ENCODE data around the gene NEURL3. TPM values are rescaled to one million over a fixed set of nuclear protein-coding genes. Genes with fewer than 3 reads are reported as not detected.

Gene NEURL3
- polyA plus RNA-seq, 3 donors from 2014 or later: not detected

DNA sequence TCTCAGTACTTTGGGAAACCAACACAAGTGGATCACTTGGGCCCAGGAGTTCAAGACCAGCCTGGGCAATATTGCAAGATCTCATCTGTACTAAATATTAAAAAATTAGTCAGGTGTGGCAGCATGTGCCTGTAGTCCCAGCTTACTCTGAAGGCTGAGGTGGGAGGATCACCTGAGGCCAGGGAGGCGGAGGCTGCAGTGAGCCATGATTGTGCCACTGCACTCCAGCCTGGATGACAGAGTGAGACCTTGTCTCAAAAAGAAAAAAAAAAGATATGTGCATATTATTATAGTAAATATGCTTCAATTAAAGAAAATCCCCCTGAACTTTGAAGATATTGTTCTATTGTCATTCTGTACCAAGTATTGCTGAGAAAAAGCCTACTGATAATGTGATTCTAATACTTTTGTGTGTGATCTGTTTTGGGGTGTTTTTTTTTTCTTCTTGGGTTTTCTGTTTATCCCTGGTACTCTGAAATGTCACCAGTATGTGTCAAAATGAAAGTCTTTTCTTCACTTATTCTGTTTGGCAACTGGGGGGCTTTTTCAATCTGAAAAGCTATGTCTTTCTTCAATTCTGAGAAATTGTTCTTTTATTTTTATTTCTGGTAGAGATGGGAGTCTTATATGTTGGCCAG lies 13.2 kb downstream of the NEURL3 start:
- H3K4me1 Mint-ChIP-seq: peaks cover under 1 to 5% of the 10 kb centered on the region in 2 donors
- peaks cover 2 to 7% (median 4%) of the 10 kb centered on the region in 3 donors for H3K27me3 Mint-ChIP-seq (ENCODE audit: low read depth in 3 of 3)
- H3K9me3 Mint-ChIP-seq: peaks cover 0 to 13% (median 11%) of the 10 kb centered on the region in 6 donors
- no peak overlapping the region for H3K27ac Mint-ChIP-seq
- H3K36me3 Mint-ChIP-seq: peaks cover 0 to 3% (median 0%) of the 10 kb centered on the region in 3 donors
- DNase-seq: no peak
- no peak overlapping the region for H3K4me3 Mint-ChIP-seq

DNA sequence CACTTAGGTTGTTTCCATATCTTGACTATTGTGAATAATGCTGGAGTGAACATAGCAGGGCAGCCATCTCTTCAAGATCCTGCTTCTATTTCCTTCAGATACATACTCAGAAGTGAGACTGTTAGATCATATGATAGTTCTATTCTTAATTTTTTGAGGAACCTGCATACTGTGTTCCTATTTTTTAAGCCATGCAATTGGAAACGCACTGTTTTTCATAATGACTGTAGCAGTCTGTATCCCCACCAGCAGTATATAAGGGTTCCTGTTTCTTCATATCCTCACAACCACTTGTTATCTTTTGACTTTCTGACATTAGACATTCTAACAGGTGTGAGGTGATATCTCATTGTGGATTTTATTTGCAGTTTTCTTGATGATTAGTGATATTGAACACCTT lies 15.5 kb downstream of the NEURL3 start:
- Mint-ChIP-seq H3K9me3 (peaks cover 0 to 6% (median 5%) of the 10 kb centered on the region in 6 donors), H3K36me3 (peaks cover 0 to 3% (median 0%) of the 10 kb centered on the region in 3 donors), H3K27ac (no peak overlapping the region), H3K27me3 (ENCODE audit: low read depth in 3 of 3) (peaks cover 2 to 4% (median 4%) of the 10 kb centered on the region in 3 donors), H3K4me3 (no peak overlapping the region), H3K4me1 (peaks cover 21 to 28% of the 10 kb centered on the region in 2 donors)
- DNase-seq: no peak

DNA sequence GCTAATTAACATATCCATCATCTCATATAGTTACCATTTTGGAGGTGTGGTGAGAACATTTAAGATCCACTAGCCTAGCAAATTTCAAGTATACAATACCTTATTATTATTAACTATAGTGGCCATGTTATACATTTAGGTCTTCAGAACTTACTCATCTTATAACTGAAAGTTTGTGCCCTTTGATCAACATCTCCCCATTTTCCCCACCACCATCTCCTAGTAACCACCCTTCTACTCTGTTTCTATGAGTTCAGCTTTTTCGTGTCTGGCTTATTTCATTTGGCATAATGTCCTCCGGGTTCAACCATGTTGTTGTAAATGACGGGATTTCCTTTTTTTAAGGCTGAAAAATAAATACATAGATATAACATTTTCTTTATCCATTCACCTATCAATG lies 15.9 kb downstream of the NEURL3 start:
- Mint-ChIP-seq H3K36me3 (peaks cover 0 to 1% (median 0%) of the 10 kb centered on the region in 3 donors), H3K27me3 (ENCODE audit: low read depth in 3 of 3) (peaks cover 2 to 3% (median 2%) of the 10 kb centered on the region in 3 donors), H3K4me3 (no peak overlapping the region), H3K4me1 (peaks cover 23 to 31% of the 10 kb centered on the region in 2 donors), H3K27ac (no peak overlapping the region), H3K9me3 (peaks cover 0 to 3% (median 3%) of the 10 kb centered on the region in 6 donors)
- no peak for DNase-seq

DNA sequence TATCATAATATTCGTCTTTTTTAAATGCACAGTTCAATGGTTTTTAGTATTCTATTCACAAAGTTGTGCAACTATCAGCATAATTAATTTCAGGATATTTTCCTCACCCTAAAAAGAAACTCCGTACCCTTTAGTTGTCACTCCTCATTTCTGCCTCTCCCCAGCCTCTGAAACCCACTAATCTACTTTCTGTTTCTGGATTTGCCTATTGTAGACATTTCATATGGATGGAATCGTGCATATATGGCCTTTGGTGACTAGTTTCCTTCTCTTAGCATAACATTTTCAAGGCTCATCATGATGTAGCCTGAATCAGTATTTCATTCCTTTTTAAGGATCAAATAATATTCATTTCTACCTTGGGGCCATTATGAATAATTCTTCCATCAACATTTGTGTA lies 18.5 kb downstream of the NEURL3 start:
- Mint-ChIP-seq H3K36me3 (no peaks in the 10 kb centered on the region), H3K4me1 (peaks cover 23 to 31% of the 10 kb centered on the region in 2 donors), H3K9me3 (no peaks in the 10 kb centered on the region), H3K27ac (peak overlapping the region; percentile 82 to 97 (median 92)), H3K27me3 (ENCODE audit: low read depth in 3 of 3) (peaks cover 0 to 2% (median 0%) of the 10 kb centered on the region in 3 donors), H3K4me3 (peak overlapping the region; percentile 87 to 92 (median 89))
- DNase-seq: no peak

DNA sequence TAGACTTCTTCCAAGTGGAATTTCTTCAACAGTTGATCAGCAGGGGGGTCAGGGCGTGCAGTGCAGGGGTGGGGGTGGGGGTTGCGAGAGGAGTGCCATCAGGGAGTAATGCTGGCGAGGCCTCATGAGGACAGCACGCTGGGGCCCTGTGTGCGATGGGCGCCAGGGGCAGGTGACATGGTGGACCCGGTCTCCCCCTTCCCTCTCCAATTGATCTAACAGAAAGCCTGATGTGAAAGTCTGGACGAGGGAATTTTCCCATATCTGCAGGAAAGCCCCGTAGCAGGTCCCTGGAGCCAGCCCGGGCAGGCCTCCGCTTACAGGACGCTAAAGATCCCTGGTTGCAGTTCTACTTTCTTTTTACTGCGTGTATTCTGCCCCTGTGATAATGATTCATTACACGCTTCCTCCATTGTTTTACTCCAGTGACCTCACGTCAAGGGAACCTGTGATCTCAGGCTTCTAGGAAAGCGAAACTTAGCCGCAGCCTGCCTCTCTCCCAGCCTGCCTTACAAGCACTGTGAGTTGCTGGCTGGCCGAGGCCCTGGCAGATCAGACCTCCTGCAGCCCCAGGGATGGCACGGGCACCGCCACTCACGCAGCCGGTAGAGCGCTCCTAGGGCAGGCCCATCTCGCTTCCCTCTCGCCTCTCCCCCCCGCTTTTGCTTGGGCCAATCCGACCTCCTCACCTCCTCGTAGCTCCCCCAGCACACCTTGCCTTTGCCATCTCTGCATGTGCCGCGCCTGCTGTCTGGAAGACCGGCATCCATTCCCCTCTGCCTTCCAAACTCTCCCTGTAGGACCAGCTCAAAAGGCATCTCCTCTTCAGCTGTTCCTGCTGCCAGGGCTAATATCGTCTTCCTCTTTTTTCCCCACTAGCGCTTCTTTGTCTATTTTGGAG lies 19.2 kb downstream of the NEURL3 start:
- DNase-seq: peak; percentile 73 to 80 (median 76)
- Mint-ChIP-seq H3K4me3 (peak overlapping the region; percentile 87 to 92 (median 89)), H3K27me3 (ENCODE audit: low read depth in 3 of 3) (peaks cover 0 to 4% (median 0%) of the 10 kb centered on the region in 3 donors), H3K4me1 (peaks cover 23 to 31% of the 10 kb centered on the region in 2 donors), H3K27ac (peak overlapping the region; percentile 82 to 97 (median 92)), H3K9me3 (no peaks in the 10 kb centered on the region), H3K36me3 (no peaks in the 10 kb centered on the region)

DNA sequence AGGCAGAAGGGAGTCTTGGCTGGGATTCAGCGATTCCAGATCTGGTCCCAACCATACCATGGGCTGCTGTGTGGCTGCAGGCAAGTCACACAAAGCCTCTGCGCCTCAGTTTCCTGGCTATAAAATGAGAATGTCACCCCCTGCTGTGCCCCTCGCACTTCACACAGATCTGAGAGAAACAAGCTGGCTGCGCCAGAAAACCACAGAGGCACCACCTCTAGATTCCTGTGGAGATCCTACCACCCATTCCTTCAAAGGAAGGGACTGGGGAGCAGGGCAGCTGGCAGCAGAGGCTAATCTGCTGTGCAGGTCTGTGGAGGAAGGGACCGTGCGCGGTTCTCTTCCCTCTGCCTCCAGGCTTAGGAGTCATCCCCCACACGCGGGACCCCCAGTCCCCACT lies 19.8 kb downstream of the NEURL3 start:
- Mint-ChIP-seq H3K4me3 (peak overlapping the region; percentile 87 to 92 (median 89)), H3K36me3 (no peaks in the 10 kb centered on the region), H3K9me3 (no peaks in the 10 kb centered on the region), H3K4me1 (peaks cover 23 to 31% of the 10 kb centered on the region in 2 donors), H3K27ac (peak overlapping the region; percentile 82 to 97 (median 92)), H3K27me3 (ENCODE audit: low read depth in 3 of 3) (peaks cover 0 to 4% (median 0%) of the 10 kb centered on the region in 3 donors)
- no peak for DNase-seq

DNA sequence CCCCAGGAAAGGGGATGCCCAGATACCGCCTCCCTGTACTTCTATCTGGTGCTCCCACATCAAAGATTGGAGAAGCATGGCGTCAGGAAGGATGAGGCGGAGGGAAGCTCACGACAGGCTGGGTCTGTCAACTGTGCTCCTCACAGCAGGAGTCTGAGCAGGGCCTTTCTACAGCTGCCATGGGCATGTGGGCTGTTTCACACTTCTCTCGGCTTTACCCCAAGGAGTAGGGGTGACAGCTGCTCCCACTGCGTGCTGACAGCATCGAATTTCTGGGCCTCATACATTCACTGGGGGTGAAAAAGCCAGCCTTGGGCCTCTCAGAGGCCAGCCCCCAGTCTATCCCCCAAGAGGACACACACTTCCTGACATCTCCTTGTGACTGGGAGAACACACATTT lies 21.1 kb downstream of the NEURL3 start:
- Mint-ChIP-seq H3K4me3 (no peak overlapping the region), H3K4me1 (peaks cover 23 to 31% of the 10 kb centered on the region in 2 donors), H3K36me3 (peaks cover 0 to 1% (median 0%) of the 10 kb centered on the region in 3 donors), H3K27ac (peak overlapping the region in 3 of 6 donors; percentile 77 to 89 (median 87)), H3K27me3 (ENCODE audit: low read depth in 3 of 3) (peaks cover 0 to 4% (median 0%) of the 10 kb centered on the region in 3 donors), H3K9me3 (no peaks in the 10 kb centered on the region)
- no peak for DNase-seq

DNA sequence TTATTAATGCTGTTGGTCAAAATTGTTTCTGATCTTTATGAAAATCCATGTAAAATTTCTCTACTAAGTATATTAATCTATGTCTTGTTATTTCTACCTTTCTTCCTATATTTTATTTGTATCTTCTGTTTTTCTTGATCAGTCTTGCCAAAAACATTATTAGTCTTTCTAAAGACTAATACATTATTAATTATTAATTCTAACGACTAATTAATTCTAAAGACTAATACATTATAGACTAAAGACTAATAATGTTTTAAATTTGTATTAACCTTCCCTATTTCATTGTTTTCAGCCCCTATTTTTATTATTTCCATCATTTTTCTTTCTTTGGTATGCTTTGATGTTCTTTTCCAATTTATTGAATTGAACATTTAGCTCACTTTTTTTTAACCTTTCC lies 27.7 kb downstream of the NEURL3 start:
- H3K27ac Mint-ChIP-seq: no peak overlapping the region
- no peaks in the 10 kb centered on the region for H3K9me3 Mint-ChIP-seq
- H3K36me3 Mint-ChIP-seq: peaks cover 0 to 6% (median 0%) of the 10 kb centered on the region in 3 donors
- no peak overlapping the region for H3K4me3 Mint-ChIP-seq
- H3K4me1 Mint-ChIP-seq: no peaks in the 10 kb centered on the region
- H3K27me3 Mint-ChIP-seq (ENCODE audit: low read depth in 3 of 3): peaks cover 0 to 4% (median 0%) of the 10 kb centered on the region in 3 donors
- DNase-seq: no peak

DNA sequence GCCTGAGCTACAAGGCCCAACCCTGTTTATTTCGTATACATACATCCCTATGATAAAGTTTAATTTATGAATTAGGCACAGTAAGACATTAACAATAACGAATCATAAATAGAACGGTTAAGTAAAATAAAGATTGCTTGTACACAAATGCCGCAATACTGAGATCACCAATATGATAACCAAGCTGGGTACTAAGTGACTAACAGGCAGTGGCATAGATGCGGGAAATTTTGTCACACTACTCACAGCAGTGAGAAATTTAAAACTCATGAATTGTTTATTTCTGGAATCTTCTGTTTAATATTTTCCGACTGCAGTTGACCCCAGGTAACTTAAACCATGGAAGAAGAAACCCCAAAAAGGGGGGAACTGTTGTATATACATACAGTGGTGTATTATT lies 33.4 kb downstream of the NEURL3 start:
- Mint-ChIP-seq H3K27me3 (ENCODE audit: low read depth in 3 of 3) (peaks cover 3 to 7% (median 7%) of the 10 kb centered on the region in 3 donors), H3K36me3 (no peaks in the 10 kb centered on the region), H3K4me1 (peaks cover 0 to 1% of the 10 kb centered on the region in 2 donors), H3K9me3 (no peaks in the 10 kb centered on the region), H3K4me3 (no peak overlapping the region), H3K27ac (no peak overlapping the region)
- no peak for DNase-seq

DNA sequence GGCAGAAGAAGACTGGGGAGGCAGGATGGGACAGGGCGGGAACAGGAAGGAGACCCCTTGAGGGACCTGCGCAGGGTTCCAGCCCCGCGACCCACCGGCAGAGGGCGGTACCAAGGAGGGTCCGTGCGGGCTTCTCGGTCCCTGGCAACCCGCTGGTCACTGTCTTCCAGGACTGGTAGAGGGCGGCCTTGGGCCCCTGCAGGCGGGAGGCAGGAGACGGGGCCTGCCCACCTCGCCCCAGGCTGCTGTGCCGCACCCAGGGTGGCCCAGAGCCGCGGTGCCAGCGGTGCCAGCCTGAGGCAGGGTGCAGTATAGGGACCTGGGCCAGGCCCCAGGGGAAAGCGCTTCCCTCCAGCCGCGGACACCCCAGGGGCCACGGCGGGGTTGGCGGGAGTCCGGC lies 34.5 kb downstream of the NEURL3 start:
- peak; percentile 26 to 41 (median 36) for DNase-seq
- peaks cover 0 to 1% of the 10 kb centered on the region in 2 donors for H3K4me1 Mint-ChIP-seq
- H3K27me3 Mint-ChIP-seq (ENCODE audit: low read depth in 3 of 3): peaks cover 3 to 7% (median 7%) of the 10 kb centered on the region in 3 donors
- H3K9me3 Mint-ChIP-seq: no peaks in the 10 kb centered on the region
- H3K4me3 Mint-ChIP-seq: no peak overlapping the region
- no peaks in the 10 kb centered on the region for H3K36me3 Mint-ChIP-seq
- no peak overlapping the region for H3K27ac Mint-ChIP-seq

DNA sequence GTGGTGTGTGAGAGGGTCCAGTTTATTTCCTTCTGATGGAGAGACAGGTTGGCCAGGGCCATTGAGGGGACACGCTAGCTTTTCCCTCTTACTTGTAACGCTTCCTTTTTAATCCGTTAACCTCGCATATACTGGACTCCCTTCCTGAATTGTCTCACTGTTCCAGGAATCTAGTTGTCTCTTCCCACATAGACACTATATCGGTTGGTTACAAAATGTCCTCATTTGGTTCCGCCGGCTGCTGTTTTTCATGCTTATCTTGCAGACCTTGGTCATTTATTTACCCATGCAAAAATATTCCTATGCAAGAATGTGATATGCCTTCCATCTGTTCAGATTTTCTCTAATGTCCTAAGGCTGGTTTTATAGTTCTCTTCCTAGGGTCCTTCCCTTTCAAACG lies 35.0 kb downstream of the NEURL3 start:
- H3K27ac Mint-ChIP-seq: no peak overlapping the region
- peaks cover 0 to 1% of the 10 kb centered on the region in 2 donors for H3K4me1 Mint-ChIP-seq
- DNase-seq: no peak
- H3K36me3 Mint-ChIP-seq: no peaks in the 10 kb centered on the region
- H3K27me3 Mint-ChIP-seq (ENCODE audit: low read depth in 3 of 3): peaks cover 3 to 7% (median 7%) of the 10 kb centered on the region in 3 donors
- no peaks in the 10 kb centered on the region for H3K9me3 Mint-ChIP-seq
- H3K4me3 Mint-ChIP-seq: no peak overlapping the region

DNA sequence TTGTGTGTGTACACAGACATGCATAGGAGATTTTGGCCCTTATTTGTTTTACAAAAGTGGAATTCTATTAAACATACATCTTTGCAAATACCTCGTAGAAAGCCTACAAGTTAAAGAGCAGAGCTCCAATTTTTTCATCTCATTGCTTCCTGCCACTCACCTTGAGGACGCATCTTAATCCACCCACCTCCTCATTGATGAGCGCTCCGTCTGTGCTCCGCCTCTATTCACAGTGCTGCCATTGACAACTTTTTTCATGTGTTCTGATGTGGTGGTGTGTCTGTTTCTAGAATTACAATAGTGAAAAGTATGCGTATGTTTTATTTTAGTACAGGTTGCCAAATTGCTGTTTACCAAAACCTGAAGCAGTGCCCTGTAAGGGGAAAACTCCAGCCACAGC lies 36.3 kb downstream of the NEURL3 start:
- DNase-seq: no peak
- H3K27ac Mint-ChIP-seq: no peak overlapping the region
- no peaks in the 10 kb centered on the region for H3K9me3 Mint-ChIP-seq
- no peak overlapping the region for H3K4me3 Mint-ChIP-seq
- H3K27me3 Mint-ChIP-seq (ENCODE audit: low read depth in 3 of 3): peaks cover 3 to 7% (median 7%) of the 10 kb centered on the region in 3 donors
- peaks cover 0 to 1% of the 10 kb centered on the region in 2 donors for H3K4me1 Mint-ChIP-seq
- H3K36me3 Mint-ChIP-seq: no peaks in the 10 kb centered on the region

DNA sequence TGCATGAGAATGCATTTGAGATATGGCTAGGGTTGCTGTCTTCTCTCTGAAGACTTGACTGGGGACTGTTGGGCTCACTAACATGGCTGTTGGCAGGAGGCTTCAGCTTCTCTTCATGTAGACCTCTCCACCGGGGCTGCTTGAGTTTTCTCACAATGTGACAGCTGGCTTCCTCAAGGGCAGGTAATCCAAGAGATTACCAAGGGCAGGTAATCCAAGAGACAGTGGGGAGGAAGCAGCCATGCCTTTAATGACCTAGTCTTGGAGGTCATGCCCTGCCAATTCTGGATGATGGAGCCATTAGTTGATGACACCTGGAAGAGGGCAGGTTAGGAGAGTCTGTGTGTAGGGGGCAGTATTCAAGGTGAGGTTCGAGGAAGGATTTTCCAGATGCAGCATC lies 40.5 kb downstream of the NEURL3 start:
- peaks cover 2 to 4% (median 2%) of the 10 kb centered on the region in 3 donors for H3K27me3 Mint-ChIP-seq (ENCODE audit: low read depth in 3 of 3)
- no peaks in the 10 kb centered on the region for H3K9me3 Mint-ChIP-seq
- no peak overlapping the region for H3K4me3 Mint-ChIP-seq
- DNase-seq: no peak
- H3K27ac Mint-ChIP-seq: no peak overlapping the region
- H3K36me3 Mint-ChIP-seq: no peaks in the 10 kb centered on the region
- H3K4me1 Mint-ChIP-seq: no peaks in the 10 kb centered on the region

DNA sequence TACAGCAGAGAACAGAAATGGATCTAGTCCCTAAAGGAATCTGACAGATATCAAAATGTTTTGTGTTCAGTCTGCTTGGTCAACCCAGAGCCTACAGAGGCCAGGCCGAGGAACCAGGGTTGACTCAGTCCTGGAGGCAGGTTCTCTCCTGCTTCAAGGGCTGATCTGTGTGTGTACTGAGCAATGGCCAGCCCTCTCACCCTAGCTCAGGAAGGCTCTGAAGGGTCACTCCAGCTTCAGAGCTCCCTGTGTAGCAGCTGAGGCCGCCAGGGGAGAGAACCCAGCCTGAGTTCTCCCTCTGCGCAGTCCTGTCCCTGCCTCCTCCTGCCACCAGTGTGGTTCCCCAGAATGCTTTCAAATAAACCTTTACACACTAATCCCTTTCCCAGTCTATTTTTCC lies 41.1 kb downstream of the NEURL3 start:
- no peaks in the 10 kb centered on the region for H3K36me3 Mint-ChIP-seq
- H3K27ac Mint-ChIP-seq: no peak overlapping the region
- peaks cover 2 to 4% (median 2%) of the 10 kb centered on the region in 3 donors for H3K27me3 Mint-ChIP-seq (ENCODE audit: low read depth in 3 of 3)
- no peak overlapping the region for H3K4me3 Mint-ChIP-seq
- H3K4me1 Mint-ChIP-seq: no peaks in the 10 kb centered on the region
- DNase-seq: no peak
- no peaks in the 10 kb centered on the region for H3K9me3 Mint-ChIP-seq

All from immature natural killer cell (primary cell).